MCF 10A (cell line): ENCODE results near the gene CNTNAP2. TPM values are rescaled to one million over a fixed set of nuclear protein-coding genes. Genes with fewer than 3 reads are reported as not detected.

Source experiments
- BruUV-seq: library from RNA; stranded (reverse); fragments of 400-500 nt; replicated peaks from 2 replicates; lab custom pipeline; 2021; lab: Mats Ljungman, UMichigan
- CTCF ChIA-PET: fragments of 300-600 bp; sonication (Branson Sonifier 250); formaldehyde crosslinking; extraction: SDS; loops from one replicate; lab custom pipeline; 2021; ENCODE audit warnings: antibody characterized with exemption, inconsistent platforms; lab: Yijun Ruan, JAX
- POLR2A ChIA-PET: fragments of 300-600, 350-650 bp; sonication (Branson Sonifier 250); formaldehyde crosslinking; extraction: SDS; loops from one replicate; lab custom pipeline; 2020; ENCODE audit warnings: antibody characterized with exemption, inconsistent platforms; lab: Yijun Ruan, JAX
- DNase-seq: peaks from one replicate; pipeline ENCODE4 v3.0.0-alpha.2; 2018; ENCODE audit not compliant: unreplicated experiment
- H3K27ac Mint-ChIP-seq: one replicate; pipeline ENCODE4 v1.8.0; 2022; ENCODE audit warnings: mild to moderate bottlenecking, low read depth, mixed read lengths; ENCODE audit not compliant: unreplicated experiment
- H3K27me3 Mint-ChIP-seq: one replicate; pipeline ENCODE4 v1.8.0; 2022; ENCODE audit warnings: mixed read lengths; ENCODE audit not compliant: insufficient read depth, unreplicated experiment
- H3K36me3 Mint-ChIP-seq: one replicate; pipeline ENCODE4 v1.8.0; 2022; ENCODE audit warnings: mild to moderate bottlenecking, moderate library complexity, mixed read lengths; ENCODE audit not compliant: insufficient read depth, unreplicated experiment
- H3K4me1 Mint-ChIP-seq: one replicate; pipeline ENCODE4 v1.8.0; 2022; ENCODE audit warnings: mixed read lengths; ENCODE audit not compliant: insufficient read depth, unreplicated experiment
- H3K4me3 Mint-ChIP-seq: one replicate; pipeline ENCODE4 v1.8.0; 2022; ENCODE audit warnings: mild to moderate bottlenecking, moderate library complexity, mixed read lengths; ENCODE audit not compliant: unreplicated experiment
- H3K9me3 Mint-ChIP-seq: one replicate; pipeline ENCODE4 v1.8.0; 2022; ENCODE audit warnings: mixed read lengths; ENCODE audit not compliant: unreplicated experiment
- CTCF ChIP-seq: fragments of 200-600 bp; IDR thresholded peaks from one replicate; pipeline ENCODE4 v1.8.0; 2022; ENCODE audit warnings: antibody characterized with exemption, mild to moderate bottlenecking; ENCODE audit not compliant: unreplicated experiment
- intact Hi-C: fragments of 100-400 bp; cut with micrococcal nuclease; formaldehyde crosslinking; loops from 2 replicates; pipeline ENCODE4 v1.14.1; 2022
- total RNA-seq: library from RNA; stranded (reverse); gene quantifications from 2 replicates; pipeline ENCODE4 v1.2.3, GENCODE V29; 2022

The CNTNAP2 gene
- total RNA-seq, 1 experiment from 2014 or later, result 1.1 TPM

- Mint-ChIP-seq H3K27ac (no peak overlapping the region), H3K27me3 (peaks cover 62% of the 10 kb centered on the region), H3K9me3 (no peaks in the 10 kb centered on the region), H3K36me3 (no peaks in the 10 kb centered on the region), H3K4me3 (no peak overlapping the region), H3K4me1 (no peaks in the 10 kb centered on the region)
- no peak for TF ChIP-seq CTCF
- ChIA-PET POLR2A (no interaction called here), CTCF (no interaction called here)
- no peak for DNase-seq
- intact Hi-C loops, result no loop called here
- BruUV-seq, result no TSS peak
Measured at GRCh38 chr7:146443102-146443501, 326.5 kb downstream of the CNTNAP2 start.

GRCh38 chr7:146449625-146450024 is 333.0 kb downstream of the CNTNAP2 start:
- Mint-ChIP-seq H3K27ac (no peak overlapping the region), H3K4me1 (no peaks in the 10 kb centered on the region), H3K27me3 (peaks cover 77% of the 10 kb centered on the region), H3K36me3 (no peaks in the 10 kb centered on the region), H3K4me3 (no peak overlapping the region), H3K9me3 (no peaks in the 10 kb centered on the region)
- intact Hi-C loops, result no loop called here
- no peak for TF ChIP-seq CTCF
- DNase-seq, result no peak
- BruUV-seq, result no TSS peak
- CTCF ChIA-PET, result no interaction called here
- POLR2A ChIA-PET, result no interaction called here

GRCh38 chr7:146455091-146455655 is 338.6 kb downstream of the CNTNAP2 start:
- no TSS peak for BruUV-seq
- no peak for TF ChIP-seq CTCF
- no peak overlapping the region for H3K27ac Mint-ChIP-seq
- no peak overlapping the region for H3K4me3 Mint-ChIP-seq
- peaks cover 45% of the 10 kb centered on the region for H3K27me3 Mint-ChIP-seq
- ChIA-PET CTCF (no interaction called here), POLR2A (no interaction called here)
- no peaks in the 10 kb centered on the region for H3K36me3 Mint-ChIP-seq
- no peak for DNase-seq
- intact Hi-C loops, result no loop called here
- no peaks in the 10 kb centered on the region for H3K9me3 Mint-ChIP-seq
- no peaks in the 10 kb centered on the region for H3K4me1 Mint-ChIP-seq

GRCh38 chr7:146479040-146479439 is 362.4 kb downstream of the CNTNAP2 start:
- H3K36me3 Mint-ChIP-seq, result no peaks in the 10 kb centered on the region
- no peak for DNase-seq
- no peak overlapping the region for H3K27ac Mint-ChIP-seq
- ChIA-PET POLR2A (no interaction called here), CTCF (no interaction called here)
- peaks cover 36% of the 10 kb centered on the region for H3K27me3 Mint-ChIP-seq
- no peak overlapping the region for H3K4me3 Mint-ChIP-seq
- intact Hi-C loops, result no loop called here
- H3K9me3 Mint-ChIP-seq, result no peaks in the 10 kb centered on the region
- no peak for TF ChIP-seq CTCF
- no peaks in the 10 kb centered on the region for H3K4me1 Mint-ChIP-seq
- BruUV-seq, result no TSS peak
